Central memory CD4-positive, alpha-beta T cell (primary cell): Measurements from ENCODE around the gene CEP120.
A peak's percentile ranks its signal among the peaks of the same experiment; 100 is the strongest.
"Not testable (repeated sequence)": the region's sequence is repeated elsewhere in the genome, so short reads cannot be mapped to it uniquely, and the experiment has no call there.

Source experiments
- DNase-seq: peaks from one replicate; pipeline ENCODE4 v3.0.0; 2022
- total RNA-seq, 3 experiments: gene quantifications; one replicate each; lab custom pipeline; 2026; lab: John Stamatoyannopoulos, UW

Gene CEP120
- total RNA-seq, result 55.8 to 143 (median 114) reads per million in 3 experiments

DNA sequence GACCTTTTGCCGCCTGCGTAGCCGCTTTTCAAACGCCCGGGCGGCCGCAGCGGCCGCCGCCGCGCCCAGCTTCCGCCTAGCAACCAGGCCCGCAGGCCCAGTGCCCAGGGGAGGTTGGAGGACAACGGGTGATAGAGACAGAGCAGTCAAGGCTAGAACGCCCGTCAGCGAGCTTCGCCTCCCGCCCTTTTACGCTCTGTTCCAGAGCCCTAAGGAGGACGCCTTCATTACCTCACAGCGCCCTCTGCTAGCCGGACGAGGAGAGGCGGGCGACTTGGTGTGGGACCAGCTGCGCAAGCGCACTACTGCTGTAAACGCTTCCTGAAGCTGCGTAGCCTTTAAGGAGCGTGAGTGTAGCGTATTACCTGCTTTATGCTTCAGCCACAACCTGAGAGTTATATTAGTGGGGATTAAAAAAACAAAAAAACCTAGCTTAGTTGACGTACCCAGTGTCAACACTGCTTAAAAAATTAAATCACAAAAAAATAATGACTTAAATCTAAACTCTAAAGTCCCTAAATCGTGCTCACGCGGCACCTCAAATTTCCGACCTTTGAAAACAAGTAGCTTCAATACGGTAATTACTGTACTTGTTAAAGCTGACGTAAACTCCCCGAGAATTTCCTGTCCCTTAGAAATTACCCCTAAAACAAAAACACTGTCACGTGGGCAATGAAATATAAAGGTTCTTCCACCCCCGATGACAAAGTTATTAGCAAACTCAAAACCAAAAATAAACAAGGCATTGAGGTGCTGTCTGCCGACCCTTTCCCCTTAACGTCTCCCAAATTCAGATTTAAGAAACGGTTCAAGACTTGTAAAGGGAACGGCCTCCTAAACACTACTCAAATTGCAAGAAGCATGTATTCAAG, at the start of gene CEP120:
Gene CEP120, minus strand, starts transcription at position 126 of the 872 bp plus-strand sequence. CDS start 405 bp downstream, outside the sequence.
- peak; percentile 98 for DNase-seq

DNA sequence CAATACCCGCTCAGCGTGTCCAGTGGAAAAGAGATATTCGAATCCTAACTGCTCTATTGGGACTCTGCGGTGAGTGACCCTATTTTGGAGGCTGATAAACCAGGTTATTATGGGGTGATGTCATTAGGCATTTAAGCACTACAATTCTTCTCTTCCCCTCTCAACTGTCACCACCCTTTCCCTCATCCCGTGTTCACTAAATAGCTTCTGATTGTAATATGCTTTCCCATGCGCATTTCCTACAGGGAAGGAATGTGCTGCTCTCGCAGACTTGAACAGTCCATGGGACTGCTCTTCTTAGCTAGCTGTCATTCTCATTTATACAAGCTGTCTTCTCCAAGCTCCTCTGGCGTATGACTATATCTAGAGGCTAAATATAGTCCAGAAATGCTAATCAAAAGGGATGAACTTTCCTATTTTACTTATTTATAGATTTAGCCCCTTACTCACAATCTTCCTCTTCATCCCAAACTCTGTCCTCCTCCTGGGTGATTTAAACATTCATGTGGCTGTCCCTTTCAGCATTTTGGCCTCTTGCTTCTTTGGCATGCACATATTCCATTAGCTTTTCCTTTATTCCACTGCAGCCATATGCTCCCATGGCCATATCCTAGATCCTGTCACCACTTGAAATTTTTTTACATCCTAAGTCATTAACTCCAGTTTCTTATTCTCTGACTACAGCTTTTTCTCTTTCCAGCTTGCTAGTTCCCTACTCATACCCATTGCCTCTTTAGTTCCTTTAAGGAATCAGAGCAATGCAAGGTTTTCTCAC, 49.1 kb upstream of the CEP120 start:
- DNase-seq, result no peak

DNA sequence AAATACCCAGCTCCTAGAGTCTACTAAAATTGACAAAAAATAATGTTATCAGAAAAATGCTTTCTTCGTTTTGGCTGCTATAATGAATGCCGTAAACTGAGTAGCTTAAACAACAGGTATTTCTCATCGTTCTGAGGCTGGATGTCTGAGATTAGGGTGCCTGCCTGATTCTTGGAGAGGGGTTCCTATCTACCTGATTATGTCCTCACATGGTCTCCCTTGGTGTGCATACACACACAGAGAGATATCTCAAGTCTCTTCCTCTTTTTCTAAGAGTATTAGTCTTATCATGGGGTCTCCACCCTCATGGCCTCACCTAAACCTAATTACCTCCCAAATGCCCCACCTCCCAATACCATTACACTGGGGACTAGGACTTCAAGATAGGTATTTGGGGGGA, 48.2 kb upstream of the CEP120 start:
- no peak for DNase-seq

DNA sequence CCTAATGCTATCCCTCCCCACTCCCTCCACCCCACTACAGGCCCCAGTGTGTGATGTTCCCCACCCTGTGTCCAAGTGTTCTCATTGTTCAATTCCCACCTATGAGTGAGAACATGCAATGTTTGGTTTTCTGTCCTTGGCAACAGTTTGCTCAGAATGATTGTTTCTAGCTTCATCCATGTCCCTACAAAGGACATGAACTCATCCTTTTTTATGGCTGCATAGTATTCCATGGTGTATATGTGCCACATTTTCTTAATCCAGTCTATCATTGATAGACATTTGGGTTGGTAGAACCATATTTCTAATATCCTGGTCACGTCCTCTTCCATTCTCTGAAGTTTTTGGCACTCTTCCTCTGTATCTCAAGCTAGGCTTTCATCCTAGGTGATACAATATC, 43.6 kb upstream of the CEP120 start:
- not testable (repeated sequence) for DNase-seq

DNA sequence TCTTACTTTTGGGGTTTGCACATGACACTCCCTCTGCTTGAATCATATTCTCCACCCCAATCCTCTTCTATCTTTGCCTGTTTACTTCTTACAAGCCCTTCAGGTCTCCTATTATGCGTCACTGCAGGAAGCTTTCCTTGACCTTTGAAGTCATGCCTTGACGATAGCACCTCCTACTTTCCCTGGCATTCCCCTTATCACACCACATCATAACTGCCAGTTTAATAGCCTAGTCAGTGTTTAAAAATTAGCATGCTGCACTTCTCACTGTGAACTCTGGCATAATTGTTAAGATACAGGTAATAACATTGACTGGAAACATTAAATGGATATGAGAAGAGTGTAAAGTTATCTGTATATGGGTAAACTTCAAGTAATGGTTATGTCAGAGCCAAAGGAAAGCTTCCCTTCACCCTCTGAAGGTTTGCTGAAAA, 37.1 kb upstream of the CEP120 start:
- DNase-seq, result peak; percentile 18

DNA sequence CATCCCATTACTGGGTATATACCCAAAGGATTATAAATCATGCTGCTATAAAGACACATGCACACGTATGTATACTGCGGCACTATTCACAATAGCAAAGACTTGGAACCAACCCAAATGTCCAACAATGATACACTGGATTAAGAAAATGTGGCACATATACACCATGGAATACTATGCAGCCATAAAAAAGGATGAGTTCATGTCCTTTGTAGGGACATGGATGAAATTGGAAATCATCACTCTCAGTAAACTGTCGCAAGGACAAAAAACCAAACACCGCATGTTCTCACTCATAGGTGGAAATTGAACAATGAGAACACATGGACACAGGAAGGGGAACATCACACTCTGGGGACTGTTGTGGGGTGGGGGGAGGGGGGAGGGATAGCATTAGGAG, 35.8 kb upstream of the CEP120 start:
- DNase-seq, result not testable (repeated sequence)

DNA sequence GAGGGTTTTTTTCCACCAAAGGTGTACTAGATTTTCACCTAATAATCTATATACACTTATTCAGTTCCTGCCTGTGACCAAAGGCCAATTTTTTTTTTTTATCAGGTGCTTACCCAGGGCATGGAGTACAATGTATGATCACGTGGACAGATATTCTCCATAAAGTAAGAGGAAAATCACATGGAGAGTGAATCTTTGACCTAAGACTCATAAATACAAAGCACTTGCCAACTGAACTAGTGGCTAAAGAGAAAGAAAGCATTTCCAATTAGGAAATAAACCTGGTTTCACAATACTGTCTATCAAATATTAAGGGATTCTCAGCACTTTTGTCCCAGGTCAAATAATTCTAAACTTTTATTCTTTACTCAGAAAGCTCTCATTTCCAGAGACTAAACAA, 33.0 kb upstream of the CEP120 start:
- no peak for DNase-seq

DNA sequence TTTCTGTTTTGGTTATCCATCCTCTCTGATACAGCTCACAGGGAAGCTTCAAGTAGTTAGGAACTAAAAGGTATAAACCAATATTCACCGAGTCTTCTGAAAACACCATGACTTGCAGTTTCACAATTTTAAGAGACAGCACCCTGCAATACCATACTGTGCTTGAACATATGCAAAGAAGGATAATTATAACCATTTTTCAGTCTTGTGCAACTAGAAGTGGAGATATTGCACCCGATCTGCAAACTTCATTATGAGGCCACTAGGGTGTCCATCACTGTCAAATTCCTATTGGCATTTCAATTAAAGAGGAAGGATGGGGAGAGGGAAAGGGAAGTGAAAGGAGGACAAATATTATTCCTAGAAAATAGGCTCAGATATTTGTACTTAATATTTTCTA, 32.4 kb upstream of the CEP120 start:
- no peak for DNase-seq

DNA sequence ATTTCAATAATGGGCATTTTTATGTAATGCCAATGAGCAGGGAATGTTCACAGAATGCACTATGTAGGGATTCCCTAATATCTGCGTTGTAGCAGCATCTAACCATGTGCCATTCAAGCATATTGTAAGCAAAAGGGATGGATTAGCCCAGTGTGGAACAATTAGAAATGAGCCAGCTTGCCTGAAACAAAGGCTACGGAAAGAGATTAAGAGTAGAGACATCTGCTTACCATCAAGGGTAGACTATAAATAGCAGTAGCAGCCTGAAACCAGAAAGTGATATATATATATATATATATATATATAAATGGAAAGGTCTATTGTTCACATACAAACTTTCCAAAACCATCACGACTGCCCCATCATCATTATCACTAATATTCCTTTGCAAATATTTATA, 31.9 kb upstream of the CEP120 start:
- DNase-seq, result no peak

DNA sequence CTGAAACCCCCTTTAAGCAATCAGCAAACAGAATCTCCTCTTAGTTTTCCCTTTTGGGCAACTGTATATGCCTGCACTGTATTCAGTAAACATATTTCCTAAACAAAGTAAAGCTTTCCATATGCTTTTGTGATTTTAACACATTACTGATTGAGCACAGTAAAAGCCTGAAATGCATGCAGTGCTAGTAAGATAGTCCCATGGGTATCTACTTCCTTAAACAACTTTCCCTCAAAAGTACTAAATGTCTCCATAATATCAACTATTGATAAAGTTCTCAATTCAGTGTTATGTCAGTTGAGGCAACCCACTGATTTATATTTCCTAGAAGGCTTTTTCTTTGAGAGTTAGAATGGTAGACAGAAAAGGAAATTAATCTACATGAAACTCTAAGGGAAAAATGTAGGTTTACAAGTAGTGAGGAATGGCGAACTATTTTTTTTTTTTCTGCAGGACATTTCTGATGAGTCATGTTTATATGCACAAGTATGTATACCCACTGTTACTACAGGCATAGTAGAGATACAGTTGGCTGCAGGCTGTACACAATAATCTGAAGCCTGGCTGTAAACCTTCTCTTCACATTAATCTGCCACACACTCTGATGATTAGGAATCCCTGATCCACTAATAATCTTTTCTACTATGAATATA, 31.2 kb upstream of the CEP120 start:
- DNase-seq, result no peak

DNA sequence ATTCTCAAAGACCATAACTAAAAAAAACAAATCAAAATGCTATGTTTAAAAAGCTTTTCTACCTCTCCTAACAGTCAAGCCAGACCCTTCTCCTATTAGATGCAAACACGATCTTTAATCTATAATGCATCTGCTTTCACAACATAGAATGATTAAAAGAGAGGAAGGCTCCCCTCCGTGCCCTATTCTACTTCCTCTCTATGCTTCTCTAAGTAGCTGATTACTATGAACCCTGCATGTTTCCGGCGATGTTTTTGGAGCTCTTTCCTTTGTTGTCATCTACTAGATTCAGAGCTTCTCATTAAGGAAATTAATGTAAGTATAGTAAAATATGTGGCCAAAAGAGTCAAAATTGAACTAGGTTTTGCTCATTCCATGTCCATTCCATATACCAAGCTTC, 29.2 kb upstream of the CEP120 start:
- DNase-seq, result no peak

DNA sequence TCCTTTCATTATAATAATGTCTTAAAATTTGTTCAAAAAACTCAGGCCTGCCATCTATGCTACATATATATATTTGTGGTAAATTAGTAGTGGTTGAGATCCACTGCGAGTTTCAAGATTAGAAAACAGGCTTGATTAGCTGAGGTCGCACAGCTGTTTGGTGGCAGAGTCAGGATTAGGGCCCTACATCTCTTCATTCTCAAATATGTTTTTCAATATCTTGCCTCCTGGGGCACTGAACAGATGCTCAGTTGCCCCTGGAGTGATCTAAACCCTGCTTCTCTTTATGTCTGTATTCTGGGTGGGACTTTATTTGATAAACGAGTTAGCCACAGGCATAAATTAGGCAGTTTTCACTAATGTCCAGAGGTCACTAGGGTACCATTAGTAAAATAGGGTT, 27.8 kb upstream of the CEP120 start:
- DNase-seq, result no peak

DNA sequence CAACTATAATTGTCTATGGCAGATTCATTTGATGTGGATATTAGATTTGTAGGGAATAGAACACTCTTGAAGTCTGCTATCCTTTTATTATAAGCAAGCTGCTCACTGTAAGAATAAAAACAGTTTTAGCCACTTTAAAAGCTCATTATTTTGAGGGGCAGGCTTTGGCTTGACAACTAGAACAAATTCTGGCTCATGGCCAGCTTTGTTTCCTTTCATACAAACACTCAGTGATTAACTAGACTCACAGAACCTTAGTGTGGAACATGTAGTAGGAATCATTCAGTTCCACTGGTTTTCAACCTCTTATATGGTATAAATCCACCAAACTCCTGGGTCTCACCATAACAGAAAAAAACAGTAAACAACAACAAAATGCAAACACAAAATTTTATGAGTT, 27.4 kb upstream of the CEP120 start:
- DNase-seq, result no peak

DNA sequence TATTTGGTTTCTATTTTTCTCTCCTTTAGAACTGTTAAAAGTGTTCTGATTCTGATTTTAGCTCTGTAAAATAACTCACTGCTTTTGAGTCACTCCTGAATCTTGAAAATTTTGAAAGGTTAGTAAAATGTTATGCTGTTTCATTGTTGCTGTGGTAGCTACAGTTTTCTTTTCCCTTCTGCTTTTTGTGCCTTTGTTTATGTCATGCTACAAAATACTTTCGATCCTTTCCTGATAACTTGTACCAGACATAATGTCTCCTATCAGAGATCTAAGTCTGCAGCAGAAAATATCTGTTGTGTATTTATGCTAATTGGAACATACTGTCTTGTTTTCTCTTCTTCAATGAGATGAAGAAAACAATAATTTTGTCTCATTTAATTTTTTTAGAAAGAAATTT, 26.9 kb upstream of the CEP120 start:
- no peak for DNase-seq

DNA sequence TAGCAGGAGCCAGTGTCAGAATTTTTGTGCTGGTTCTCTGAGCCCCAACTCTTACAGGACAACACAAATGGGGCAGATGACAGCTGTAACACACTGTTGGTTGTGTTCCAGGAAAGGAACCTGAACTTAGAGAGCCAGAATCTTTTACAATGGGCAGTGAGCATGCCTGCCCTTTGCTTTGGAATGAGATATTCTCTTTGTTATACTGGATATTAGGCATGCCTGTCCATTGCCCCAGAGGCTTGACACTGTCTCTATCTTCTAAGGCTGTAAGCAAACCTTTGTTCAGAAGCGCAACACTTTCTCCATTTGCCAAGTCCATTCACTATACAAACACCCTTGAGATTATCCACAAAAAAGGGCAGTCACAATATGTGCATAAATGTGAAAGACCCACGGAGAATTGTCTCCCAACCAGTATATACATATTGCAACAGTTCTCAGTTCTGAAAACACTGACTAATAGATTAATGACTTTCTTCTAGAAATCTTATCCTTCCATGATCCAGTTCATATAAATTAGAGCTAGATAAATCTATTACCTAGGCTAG, 26.3 kb upstream of the CEP120 start:
- DNase-seq, result no peak

DNA sequence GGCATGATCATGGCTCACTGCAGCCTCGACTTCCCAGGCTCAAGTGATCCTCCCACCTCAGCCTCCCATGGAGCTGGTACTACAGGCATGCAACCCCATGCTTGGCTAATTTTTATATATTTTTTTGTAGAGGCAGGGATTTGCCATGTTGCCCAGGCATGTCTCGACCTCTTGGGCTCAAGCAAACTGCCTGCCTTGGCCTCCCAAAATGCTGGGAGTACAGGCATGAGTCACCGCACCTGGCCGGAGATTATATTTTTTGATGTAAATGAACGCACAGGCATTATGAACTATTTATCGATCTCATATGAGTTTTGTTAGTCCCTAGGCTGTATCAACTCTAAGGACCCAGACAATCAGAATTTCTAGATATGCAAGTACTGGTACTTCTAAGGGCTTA, 25.5 kb upstream of the CEP120 start:
- DNase-seq, result no peak

DNA sequence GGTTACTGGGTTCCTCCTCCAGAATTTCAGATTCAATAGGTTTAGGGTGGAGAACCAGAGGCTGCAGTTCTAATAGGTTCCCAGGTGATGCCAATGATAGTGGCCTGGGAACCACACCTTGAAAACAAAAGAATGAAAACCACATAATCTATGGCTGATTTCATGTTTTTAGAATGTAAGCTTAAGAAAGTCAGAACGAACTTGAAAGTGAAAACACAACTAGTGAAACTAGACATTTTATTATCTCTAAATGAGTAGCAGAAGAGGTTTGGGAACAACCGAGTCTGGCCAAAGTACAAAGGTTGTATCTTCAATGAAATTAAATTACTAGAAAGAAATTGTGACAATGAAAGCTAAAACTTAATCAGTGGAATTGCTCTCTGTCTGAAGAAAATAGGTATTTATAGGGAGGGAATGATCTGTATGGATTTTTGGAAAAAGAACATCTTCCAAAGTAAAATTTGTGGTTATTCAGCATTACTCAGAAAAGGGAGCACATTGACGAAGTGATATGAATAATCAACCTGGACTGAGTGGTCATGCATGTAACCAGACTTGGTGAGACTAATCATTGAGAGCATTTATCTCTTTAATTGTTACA, 24.9 kb upstream of the CEP120 start:
- DNase-seq, result no peak

DNA sequence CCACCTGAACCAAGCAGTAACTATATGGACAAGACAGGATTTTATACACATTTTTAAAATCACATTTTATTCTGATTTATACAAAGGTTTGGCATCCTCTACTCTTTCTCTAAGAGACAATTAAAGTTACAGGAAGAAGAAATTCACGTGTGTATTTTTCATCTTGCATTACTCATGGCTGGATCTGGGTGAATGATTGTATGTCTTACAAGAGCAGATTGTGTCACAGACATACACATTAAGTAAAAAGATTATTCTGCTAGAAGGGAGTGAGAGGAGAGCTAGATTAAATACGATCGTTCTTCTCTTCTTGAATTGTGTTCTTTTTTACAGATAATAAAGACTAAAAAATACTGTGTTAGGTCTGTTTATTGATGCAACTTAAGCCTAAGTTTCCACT, 20.8 kb upstream of the CEP120 start:
- DNase-seq, result no peak

DNA sequence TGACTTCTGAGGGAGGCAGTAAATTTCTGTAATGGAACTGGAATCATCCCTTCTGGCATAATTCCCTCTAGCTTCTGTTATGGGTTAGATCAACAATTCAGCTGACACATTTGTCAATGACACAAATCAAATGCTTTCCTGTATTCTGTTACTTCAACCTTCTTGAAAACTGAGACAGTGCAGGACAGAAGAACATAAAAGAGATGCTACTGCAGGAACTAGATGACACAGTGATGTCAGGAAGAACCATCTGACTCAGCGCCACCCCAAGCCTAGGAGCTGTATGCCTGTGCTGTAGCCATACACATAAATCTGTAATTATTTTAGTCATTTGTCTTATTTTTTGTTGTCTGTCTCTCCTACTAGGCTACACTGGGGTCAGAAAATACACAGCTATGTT, 18.2 kb upstream of the CEP120 start:
- no peak for DNase-seq

DNA sequence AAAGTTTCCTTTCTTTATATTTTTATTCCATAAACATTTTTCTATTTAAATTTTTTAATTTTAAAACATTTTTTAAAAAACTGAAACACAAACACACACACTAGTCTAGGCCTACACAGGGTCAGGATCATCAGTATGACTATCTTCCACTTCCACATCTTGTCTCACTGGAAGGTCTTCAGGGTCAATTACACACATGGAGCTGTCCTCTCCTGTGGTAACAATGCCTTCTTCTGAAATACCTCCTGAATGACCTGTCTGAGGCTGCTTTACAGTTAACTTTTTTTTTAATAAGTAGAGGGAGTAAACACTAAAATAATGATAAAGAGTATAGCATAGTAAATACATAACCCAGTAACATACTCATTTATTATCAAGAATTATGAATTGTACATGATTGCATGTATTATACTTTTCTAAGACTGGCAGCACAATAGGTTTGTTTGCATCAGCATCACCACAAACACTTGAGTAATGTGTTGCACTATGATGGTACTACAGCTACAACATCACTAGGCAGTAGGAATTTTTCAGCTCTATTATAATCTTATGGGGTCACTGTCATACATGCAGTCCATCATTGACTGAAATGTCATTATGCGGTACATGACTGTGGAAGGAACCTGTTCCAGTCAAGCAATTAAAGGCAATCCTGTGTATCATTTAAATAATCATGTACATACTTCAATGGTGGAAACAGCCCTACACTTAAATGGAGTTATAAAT, 17.4 kb upstream of the CEP120 start:
- no peak for DNase-seq

DNA sequence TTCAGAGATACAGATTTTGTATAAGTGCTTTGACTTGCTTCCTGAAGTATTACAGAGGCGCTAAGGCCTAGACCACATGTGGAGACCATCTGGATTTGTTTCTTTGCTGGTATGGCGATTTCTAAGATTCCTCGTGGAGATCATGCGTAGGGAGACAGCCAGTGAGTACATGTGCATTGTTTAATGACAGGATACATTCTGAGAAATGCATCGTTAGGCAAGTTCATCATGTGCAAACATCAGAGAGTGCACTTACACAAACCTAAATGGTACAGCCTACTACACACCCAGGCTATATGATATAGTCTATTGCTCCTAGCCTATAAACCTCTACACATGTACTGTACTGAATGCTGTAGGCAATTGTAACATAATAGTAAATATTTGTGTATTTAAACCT, 16.5 kb upstream of the CEP120 start:
- no peak for DNase-seq

DNA sequence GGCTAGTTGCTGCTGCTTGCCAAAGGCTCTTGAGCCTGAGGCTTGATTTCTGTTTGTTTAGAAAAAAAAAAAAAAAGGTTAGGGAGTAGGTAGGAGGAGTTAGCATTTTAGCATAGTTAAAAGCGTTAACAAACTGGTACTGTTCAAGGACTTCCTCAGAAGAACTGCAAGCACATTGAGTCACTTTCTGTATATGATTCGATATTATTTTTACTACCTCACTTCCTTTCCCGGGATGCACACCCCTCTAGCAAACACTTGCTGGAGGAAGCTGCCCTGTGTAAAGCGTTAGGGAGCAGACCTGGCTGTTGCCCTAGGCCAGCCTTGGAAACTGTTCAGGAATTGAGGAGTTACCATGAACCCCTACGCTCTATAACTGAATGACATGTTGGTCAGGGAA, 15.7 kb upstream of the CEP120 start:
- no peak for DNase-seq
